ENCODE data around the gene PLET1. TPM values are rescaled to one million over a fixed set of nuclear protein-coding genes. Genes with fewer than 3 reads are reported as not detected.

The PLET1 gene
- total and polyA plus RNA-seq, 2 donors (not counting 1 experiment from before 2014, with no cell fraction given) = not detected

DNA sequence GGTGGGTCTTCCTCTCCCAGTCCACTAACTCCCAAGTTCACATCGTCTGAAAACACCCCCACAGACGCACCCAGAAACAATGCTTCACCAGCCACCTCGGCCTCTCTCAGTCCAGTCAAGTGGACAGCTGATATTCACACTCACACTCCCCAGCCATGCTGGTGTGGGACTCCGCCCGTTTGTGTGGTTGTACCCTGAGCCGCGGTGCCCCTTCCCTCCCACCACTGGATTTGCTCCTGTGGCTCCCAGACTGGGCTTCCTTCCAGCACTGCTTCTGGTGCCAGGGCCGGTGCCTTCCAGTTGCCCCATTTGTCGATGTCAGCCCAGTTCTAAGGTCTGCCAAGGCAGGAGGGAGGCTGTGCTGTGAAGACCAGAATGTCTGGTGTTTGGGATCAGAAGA is 37.9 kb upstream of the PLET1 start:
- Histone ChIP-seq H3K27ac (ENCODE audit: insufficient read depth, low read length) (no peak overlapping the region), H3K4me3 (replicated peaks in 1 of 4; ENCODE audit: control extremely low read depth in 1 of 4, insufficient read depth in 1 of 4, low read depth in 3 of 4, low read length in 4 of 4) (no peak overlapping the region), H3K27me3 (ENCODE audit: control insufficient read depth, insufficient read depth, low read length) (no peaks in the 10 kb centered on the region), H3K9ac (ENCODE audit: insufficient read depth, low read length) (no peak overlapping the region), H3K36me3 (ENCODE audit: control insufficient read depth, insufficient read depth, low read length) (no peaks in the 10 kb centered on the region), H4K20me1 (ENCODE audit: control insufficient read depth, extremely low read depth, insufficient read depth, low read length) (no peaks in the 10 kb centered on the region), H3K4me2 (ENCODE audit: extremely low read depth, insufficient read depth, low read length) (no peak overlapping the region), H3K79me2 (ENCODE audit: control insufficient read depth, insufficient read depth, low read length) (no peaks in the 10 kb centered on the region), H2AFZ (ENCODE audit: low read length) (no peak overlapping the region), H3K4me1 (ENCODE audit: control insufficient read depth, extremely low read depth, insufficient read depth, low read length) (peaks cover 6% of the 10 kb centered on the region), H3K9me3 (ENCODE audit: control insufficient read depth, insufficient read depth, low read depth, low read length) (no peaks in the 10 kb centered on the region)
- DNase-seq (ENCODE audit: low read depth in 2 of 2) = no peak
- TF ChIP-seq EZH2 (IDR thresholded peaks at IDR 0.05; ENCODE audit: low read length, missing control alignments) = no peak
- TF ChIP-seq, protein P1, sequence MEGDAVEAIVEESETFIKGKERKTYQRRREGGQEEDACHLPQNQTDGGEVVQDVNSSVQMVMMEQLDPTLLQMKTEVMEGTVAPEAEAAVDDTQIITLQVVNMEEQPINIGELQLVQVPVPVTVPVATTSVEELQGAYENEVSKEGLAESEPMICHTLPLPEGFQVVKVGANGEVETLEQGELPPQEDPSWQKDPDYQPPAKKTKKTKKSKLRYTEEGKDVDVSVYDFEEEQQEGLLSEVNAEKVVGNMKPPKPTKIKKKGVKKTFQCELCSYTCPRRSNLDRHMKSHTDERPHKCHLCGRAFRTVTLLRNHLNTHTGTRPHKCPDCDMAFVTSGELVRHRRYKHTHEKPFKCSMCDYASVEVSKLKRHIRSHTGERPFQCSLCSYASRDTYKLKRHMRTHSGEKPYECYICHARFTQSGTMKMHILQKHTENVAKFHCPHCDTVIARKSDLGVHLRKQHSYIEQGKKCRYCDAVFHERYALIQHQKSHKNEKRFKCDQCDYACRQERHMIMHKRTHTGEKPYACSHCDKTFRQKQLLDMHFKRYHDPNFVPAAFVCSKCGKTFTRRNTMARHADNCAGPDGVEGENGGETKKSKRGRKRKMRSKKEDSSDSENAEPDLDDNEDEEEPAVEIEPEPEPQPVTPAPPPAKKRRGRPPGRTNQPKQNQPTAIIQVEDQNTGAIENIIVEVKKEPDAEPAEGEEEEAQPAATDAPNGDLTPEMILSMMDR (conservative IDR thresholded peaks at IDR 0.05 in 1 of 2, IDR thresholded peaks at IDR 0.05 in 1 of 2; ENCODE audit: low read depth in 1 of 2, low read length in 2 of 2) = no peak

DNA sequence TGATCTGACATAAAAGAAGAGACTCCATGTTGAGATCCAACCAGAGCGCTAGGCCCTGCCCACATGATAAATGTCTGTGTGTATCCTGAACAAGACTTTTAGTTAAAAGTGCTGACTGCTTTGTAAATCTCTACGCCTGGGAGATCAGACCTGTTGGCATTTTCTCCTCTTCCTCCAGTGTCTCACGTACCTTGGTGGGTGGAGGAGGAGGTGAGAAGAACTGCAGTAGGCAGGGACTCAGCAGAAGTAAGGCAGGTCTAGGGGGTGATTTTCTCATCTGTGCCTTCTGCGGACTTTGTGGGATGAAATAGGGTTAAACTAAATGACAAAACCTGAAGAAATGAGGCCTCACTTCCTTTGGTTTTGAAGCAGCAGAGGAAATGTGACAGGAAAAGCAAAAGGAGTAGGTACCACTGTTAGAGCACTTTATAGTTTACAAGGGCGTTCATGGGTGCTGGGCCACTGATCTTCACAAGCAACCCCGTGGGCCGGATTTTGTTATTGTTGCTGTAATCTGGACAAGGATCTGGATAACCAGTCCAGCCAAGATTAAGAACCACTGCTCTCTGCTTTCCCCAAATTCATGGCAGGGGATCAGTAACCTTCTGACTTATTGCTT is 36.7 kb upstream of the PLET1 start:
- H3K9ac ChIP-seq (ENCODE audit: insufficient read depth, low read length) = no peak overlapping the region
- H3K79me2 ChIP-seq (ENCODE audit: control insufficient read depth, insufficient read depth, low read length) = no peaks in the 10 kb centered on the region
- no peak overlapping the region for H2AFZ ChIP-seq (ENCODE audit: low read length)
- DNase-seq (ENCODE audit: low read depth in 2 of 2) = no peak
- peaks cover 5% of the 10 kb centered on the region for H3K4me1 ChIP-seq (ENCODE audit: control insufficient read depth, extremely low read depth, insufficient read depth, low read length)
- no peak overlapping the region for H3K4me3 ChIP-seq (replicated peaks in 1 of 4; ENCODE audit: control extremely low read depth in 1 of 4, insufficient read depth in 1 of 4, low read depth in 3 of 4, low read length in 4 of 4)
- H4K20me1 ChIP-seq (ENCODE audit: control insufficient read depth, extremely low read depth, insufficient read depth, low read length) = no peaks in the 10 kb centered on the region
- no peaks in the 10 kb centered on the region for H3K36me3 ChIP-seq (ENCODE audit: control insufficient read depth, insufficient read depth, low read length)
- no peak overlapping the region for H3K27ac ChIP-seq (ENCODE audit: insufficient read depth, low read length)
- no peaks in the 10 kb centered on the region for H3K27me3 ChIP-seq (ENCODE audit: control insufficient read depth, insufficient read depth, low read length)
- no peak overlapping the region for H3K4me2 ChIP-seq (ENCODE audit: extremely low read depth, insufficient read depth, low read length)
- TF ChIP-seq, protein P1 (conservative IDR thresholded peaks at IDR 0.05 in 1 of 2, IDR thresholded peaks at IDR 0.05 in 1 of 2; ENCODE audit: low read depth in 1 of 2, low read length in 2 of 2) = no peak
- TF ChIP-seq EZH2 (IDR thresholded peaks at IDR 0.05; ENCODE audit: low read length, missing control alignments) = no peak
- no peaks in the 10 kb centered on the region for H3K9me3 ChIP-seq (ENCODE audit: control insufficient read depth, insufficient read depth, low read depth, low read length)

DNA sequence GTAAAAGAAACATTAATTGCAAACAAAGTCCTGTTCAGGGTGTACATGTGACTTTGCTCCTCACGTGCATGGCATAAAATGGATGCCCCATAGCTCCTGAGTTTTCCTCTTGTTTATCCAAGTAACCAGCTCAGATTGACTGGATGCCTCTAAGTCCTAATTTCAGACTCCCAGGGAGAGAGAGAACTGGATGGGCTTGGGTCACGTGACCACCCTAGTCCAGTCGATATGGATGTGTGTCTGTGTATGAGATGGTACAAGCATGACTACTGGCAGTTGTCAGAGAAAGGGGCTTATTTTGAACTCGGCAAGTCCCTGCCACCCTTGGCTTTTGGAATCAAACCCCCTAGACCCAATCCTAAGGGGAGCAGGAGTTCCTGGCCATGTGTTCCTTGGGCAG is 35.4 kb upstream of the PLET1 start:
- H3K9ac ChIP-seq (ENCODE audit: insufficient read depth, low read length) = no peak overlapping the region
- H3K27me3 ChIP-seq (ENCODE audit: control insufficient read depth, insufficient read depth, low read length) = no peaks in the 10 kb centered on the region
- no peak overlapping the region for H3K4me3 ChIP-seq (replicated peaks in 1 of 4; ENCODE audit: control extremely low read depth in 1 of 4, insufficient read depth in 1 of 4, low read depth in 3 of 4, low read length in 4 of 4)
- H3K36me3 ChIP-seq (ENCODE audit: control insufficient read depth, insufficient read depth, low read length) = no peaks in the 10 kb centered on the region
- H3K4me2 ChIP-seq (ENCODE audit: extremely low read depth, insufficient read depth, low read length) = no peak overlapping the region
- H3K4me1 ChIP-seq (ENCODE audit: control insufficient read depth, extremely low read depth, insufficient read depth, low read length) = peaks cover 5% of the 10 kb centered on the region
- TF ChIP-seq EZH2 (IDR thresholded peaks at IDR 0.05; ENCODE audit: low read length, missing control alignments) = no peak
- TF ChIP-seq, protein P1 (conservative IDR thresholded peaks at IDR 0.05 in 1 of 2, IDR thresholded peaks at IDR 0.05 in 1 of 2; ENCODE audit: low read depth in 1 of 2, low read length in 2 of 2) = no peak
- no peak for DNase-seq (ENCODE audit: low read depth in 2 of 2)
- no peak overlapping the region for H2AFZ ChIP-seq (ENCODE audit: low read length)
- H4K20me1 ChIP-seq (ENCODE audit: control insufficient read depth, extremely low read depth, insufficient read depth, low read length) = no peaks in the 10 kb centered on the region
- H3K27ac ChIP-seq (ENCODE audit: insufficient read depth, low read length) = no peak overlapping the region
- H3K79me2 ChIP-seq (ENCODE audit: control insufficient read depth, insufficient read depth, low read length) = no peaks in the 10 kb centered on the region
- H3K9me3 ChIP-seq (ENCODE audit: control insufficient read depth, insufficient read depth, low read depth, low read length) = no peaks in the 10 kb centered on the region

Measured in fibroblast of lung (primary cell).